GM10266 (cell line): Measurements from ENCODE around the gene ALDH1L1.

Source experiments
- DNase-seq: peaks from one replicate; pipeline ENCODE4 v3.0.0; 2012; ENCODE audit errors: extremely low spot score
- CTCF ChIP-seq: IDR thresholded peaks from 2 replicates; pipeline ENCODE4 v1.5.1; 2012; ENCODE audit warnings: mild to moderate bottlenecking, low read depth; ENCODE audit not compliant: control insufficient read depth, insufficient read depth; ENCODE audit errors: missing control alignments

The ALDH1L1 gene

DNA sequence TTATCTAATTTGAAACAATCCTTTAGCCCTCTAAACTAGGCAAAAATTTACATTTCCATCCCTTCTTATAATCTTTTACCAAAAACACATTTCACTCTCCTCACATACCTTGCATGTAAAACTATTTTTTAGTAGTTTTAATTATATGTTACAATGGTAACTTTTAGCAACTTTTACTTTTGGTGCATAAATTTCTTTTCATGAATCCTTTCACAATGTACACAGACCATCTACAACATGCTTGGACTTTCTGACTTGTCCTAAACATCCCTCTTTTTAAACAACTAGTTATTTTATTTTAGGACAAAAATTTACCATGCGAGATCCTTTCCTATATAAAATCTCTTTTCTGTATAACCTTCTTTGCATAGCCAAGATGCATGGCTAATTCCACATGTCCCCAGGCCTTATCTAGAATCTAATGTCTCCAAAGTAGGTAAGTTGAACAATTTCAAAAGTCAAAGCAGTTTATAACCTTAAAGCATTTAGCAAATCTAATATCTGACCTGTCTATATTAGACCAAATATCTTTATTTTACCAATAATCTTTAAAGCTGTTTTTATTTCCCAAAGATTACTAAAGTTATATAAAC is 14.4 kb upstream of the ALDH1L1 start:
- no peak for DNase-seq
- TF ChIP-seq CTCF, result no peak

DNA sequence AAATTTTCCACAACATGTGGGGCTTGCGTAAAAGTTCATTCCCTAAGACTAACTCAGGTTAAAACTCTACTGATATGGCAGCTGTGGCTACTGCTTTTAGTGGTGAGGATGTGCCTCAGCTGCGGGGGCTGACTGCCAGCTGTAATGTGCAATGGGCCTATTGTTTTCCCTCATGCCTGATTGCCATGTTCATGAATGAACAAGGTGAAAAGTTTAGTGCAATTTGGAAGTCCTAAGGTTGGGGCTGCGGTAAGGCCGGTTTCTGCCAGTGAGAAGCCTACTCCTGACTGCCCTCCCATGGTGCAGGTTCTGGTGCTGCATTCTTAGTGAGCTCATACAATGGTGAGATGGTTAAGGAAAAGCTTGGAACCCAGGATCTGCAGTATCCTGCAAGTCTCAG is 10.9 kb upstream of the ALDH1L1 start:
- no peak for TF ChIP-seq CTCF
- no peak for DNase-seq

- no peak for DNase-seq
- no peak for TF ChIP-seq CTCF
Observed at GRCh38 chr3:126187920-126188319, 7.5 kb upstream of the ALDH1L1 start.

DNA sequence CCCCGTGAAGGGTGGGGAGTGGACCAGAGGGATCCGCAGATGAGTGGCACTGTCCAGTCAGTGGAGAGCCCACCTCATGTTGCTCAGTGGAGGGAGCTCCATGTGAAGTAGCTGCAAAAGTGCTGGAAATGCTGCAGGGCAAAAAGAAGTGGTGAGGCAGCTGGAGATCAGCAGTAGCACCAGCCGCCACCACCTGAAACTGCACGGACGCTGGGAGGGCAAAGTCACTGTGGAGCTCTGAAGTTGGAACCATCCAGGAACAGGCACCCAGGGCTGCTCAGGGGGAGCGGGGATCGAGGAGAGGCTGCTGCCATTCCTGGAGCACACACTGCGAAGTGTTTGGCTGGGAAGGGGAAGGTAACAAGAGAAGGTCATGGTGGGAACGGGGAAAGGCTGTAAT is 6.4 kb upstream of the ALDH1L1 start:
- TF ChIP-seq CTCF, result no peak
- DNase-seq, result no peak

- no peak for DNase-seq
- TF ChIP-seq CTCF, result no peak
Observed at GRCh38 chr3:126186271-126186670, 5.9 kb upstream of the ALDH1L1 start.

GRCh38 chr3:126184465-126185000 is 4.1 kb upstream of the ALDH1L1 start:
- DNase-seq, result no peak
- no peak for TF ChIP-seq CTCF

- DNase-seq, result no peak
- TF ChIP-seq CTCF, result no peak
Observed at GRCh38 chr3:126181398-126181725, 976 bp upstream of the ALDH1L1 start.
